Lung (tissue), 12 donors: Measurements from ENCODE around the gene WDR1. TPM values are rescaled to one million over a fixed set of nuclear protein-coding genes. Genes with fewer than 3 reads are reported as not detected.
A peak's percentile ranks its signal among the peaks of the same experiment; 100 is the strongest.

Experiments used
- ATAC-seq: fragments of 200-7000 bp; cut with Tn5 transposase; one replicate; pipeline ENCODE4 v1.9.1; 2020; ENCODE audit warnings: moderate number of reproducible peaks; ENCODE audit not compliant: insufficient read depth, low FRiP score
- DNase-seq, 3 donors: peaks; one replicate each; pipeline ENCODE4 v3.0.0-alpha.2; 2013 to 2017
- H3K27ac ChIP-seq, 2 donors: one replicate each; pipeline ENCODE4 v1.5.1; 2013; ENCODE audit warnings: mild to moderate bottlenecking in 2 of 2, moderate library complexity in 2 of 2, control low read depth in 1 of 2, inconsistent platforms in 1 of 2, low read depth in 1 of 2, low read length in 1 of 2
- H3K27me3 ChIP-seq, 3 donors: one replicate each; pipeline ENCODE4 v1.5.1; 2013; ENCODE audit warnings: low read length in 2 of 3; ENCODE audit not compliant: control insufficient read depth in 3 of 3, insufficient read depth in 3 of 3
- H3K36me3 ChIP-seq, 4 donors: one replicate each; pipeline ENCODE4 v1.5.1; 2013; ENCODE audit warnings: low read length in 4 of 4, mild to moderate bottlenecking in 1 of 4, moderate library complexity in 1 of 4; ENCODE audit not compliant: control insufficient read depth in 4 of 4, insufficient read depth in 4 of 4
- H3K4me1 ChIP-seq, 5 donors: one replicate each; pipeline ENCODE4 v1.5.1; 2013; ENCODE audit warnings: low read length in 5 of 5, mild to moderate bottlenecking in 2 of 5, moderate library complexity in 1 of 5; ENCODE audit not compliant: control insufficient read depth in 5 of 5, insufficient read depth in 5 of 5
- H3K4me3 ChIP-seq: one replicate; pipeline ENCODE4 v1.5.1; 2013; ENCODE audit warnings: mild to moderate bottlenecking, control low read depth, moderate library complexity
- H3K9ac ChIP-seq, 2 donors: one replicate each; pipeline ENCODE4 v1.5.1; 2013; ENCODE audit warnings: low read length in 2 of 2, control low read depth in 1 of 2; ENCODE audit not compliant: insufficient read depth in 1 of 2
- H3K9me3 ChIP-seq, 4 donors: one replicate each; pipeline ENCODE4 v1.5.1; 2013; ENCODE audit warnings: low read length in 3 of 4, mild to moderate bottlenecking in 1 of 4, moderate library complexity in 1 of 4; ENCODE audit not compliant: control insufficient read depth in 4 of 4, insufficient read depth in 3 of 4
- CTCF ChIP-seq: IDR thresholded peaks from 2 replicates; pipeline ENCODE4 v1.5.1; 2012; ENCODE audit warnings: mild to moderate bottlenecking; ENCODE audit errors: control extremely low read depth, extremely low read depth
- WGBS, 2 donors: extraction: QIAGEN DNeasy Blood & Tissue Kit; methylation state at CpG; one replicate each; pipeline ENCODE4 v1.1.7; 2013; 5-methylcytosine and 5-hydroxymethylcytosine counted together
- polyA plus RNA-seq, 2 donors: library from polyadenylated mRNA; stranded (reverse); fragments of 200-250 nt; gene quantifications; one replicate each; pipeline ENCODE4 v1.2.1, GENCODE V29; 2013
- total RNA-seq, 2 donors: library from RNA; depleted of rRNA in 1 of 2; stranded (reverse); fragments of >200 nt in 1 of 2; gene quantifications; one replicate each; pipeline ENCODE4 v1.2.1, GENCODE V29; 2014 to 2021
- donor health status: control.
- donor health status: control.
- donor health status: Bipolar disorder and iron deficiency.
- donor health status: healthy.
- donor health status: DM: yes; HTN: yes; CAD: no.

WDR1 gene
- total and polyA plus RNA-seq, 4 donors = 72.0 to 325 (median 205) TPM

- 71% methylated on average over 21 of the region's 21 CpGs for WGBS, 2 donors
- Histone ChIP-seq H3K9ac (peak overlapping the region; percentile 3 to 95), H3K27ac (peak overlapping the region in 1 of 2 donors; percentile 99), H3K4me1 (peaks cover 3 to 50% (median 17%) of the 10 kb centered on the region in 5 donors), H3K9me3 (no peaks in the 10 kb centered on the region), H3K27me3 (no peaks in the 10 kb centered on the region), H3K4me3 (no peak overlapping the region), H3K36me3 (peaks cover under 1 to 19% (median 9%) of the 10 kb centered on the region in 4 donors)
- ATAC-seq (no peak), DNase-seq (peak; percentile 20 to 51 (median 29))
- TF ChIP-seq CTCF = no peak
Observed at GRCh38 chr4:10118048-10119004, 1.7 kb upstream of the WDR1 start.

- Histone ChIP-seq H3K36me3 (peaks cover 3 to 26% (median 14%) of the 10 kb centered on the region in 4 donors), H3K27me3 (no peaks in the 10 kb centered on the region), H3K4me3 (peak overlapping the region; percentile 61), H3K9ac (peak overlapping the region; percentile 86 to 95), H3K9me3 (no peaks in the 10 kb centered on the region), H3K4me1 (peaks cover 3 to 46% (median 13%) of the 10 kb centered on the region in 5 donors), H3K27ac (peak overlapping the region; percentile 99)
- peak; percentile 3 for ATAC-seq
- TF ChIP-seq CTCF = no peak
- DNase-seq = peak; percentile 65 to 84 (median 79)
- WGBS, 2 donors = 14 to 20% methylated on average over 17 of the region's 17 CpGs
Observed at GRCh38 chr4:10117359-10118047, 904 bp upstream of the WDR1 start.

- peak overlapping the region in 1 of 2 donors; percentile 36 for H3K9ac ChIP-seq
- no peaks in the 10 kb centered on the region for H3K9me3 ChIP-seq
- 2 to 4% methylated on average over 49 to 70 of the region's 70 CpGs for WGBS, 2 donors
- no peak for TF ChIP-seq CTCF
- H3K27ac ChIP-seq = peak overlapping the region; percentile 85 to 96
- peaks cover 10 to 40% (median 20%) of the 10 kb centered on the region in 4 donors for H3K36me3 ChIP-seq
- peaks cover 7 to 34% (median 17%) of the 10 kb centered on the region in 5 donors for H3K4me1 ChIP-seq
- H3K27me3 ChIP-seq = no peaks in the 10 kb centered on the region
- DNase-seq (peak in 1 of 3 donors; percentile 31), ATAC-seq (peak; percentile 24)
- peak overlapping the region; percentile 92 for H3K4me3 ChIP-seq
Observed at GRCh38 chr4:10115797-10116568, 616 bp downstream of the WDR1 start.
